HG02938 (cell line): Measurements from ENCODE around the gene SLC12A7.
"Not testable (repeated sequence)": the region's sequence is repeated elsewhere in the genome, so short reads cannot be mapped to it uniquely, and the experiment has no call there.

Experiments
- ATAC-seq: cut with Tn5 transposase; IDR thresholded peaks from one replicate; pipeline ENCODE4 v1.9.1; 2021; ENCODE audit warnings: mild to moderate bottlenecking, moderate library complexity; ENCODE audit not compliant: unreplicated experiment

SLC12A7 gene

GRCh38 chr5:1065891-1066650 lies 45.8 kb downstream of the SLC12A7 start:
- no peak for ATAC-seq

- ATAC-seq, result no peak
These were observed 46.6 kb downstream of the SLC12A7 start for GRCh38 chr5:1065143-1065750.

GRCh38 chr5:1064383-1065142 lies 47.3 kb downstream of the SLC12A7 start:
- no peak for ATAC-seq

- no peak for ATAC-seq
These were observed 48.0 kb downstream of the SLC12A7 start for GRCh38 chr5:1063661-1064382.

- no peak for ATAC-seq
These were observed 48.9 kb downstream of the SLC12A7 start for GRCh38 chr5:1062761-1063568.

GRCh38 chr5:1061916-1062315 lies 49.9 kb downstream of the SLC12A7 start:
- ATAC-seq, result no peak

DNA sequence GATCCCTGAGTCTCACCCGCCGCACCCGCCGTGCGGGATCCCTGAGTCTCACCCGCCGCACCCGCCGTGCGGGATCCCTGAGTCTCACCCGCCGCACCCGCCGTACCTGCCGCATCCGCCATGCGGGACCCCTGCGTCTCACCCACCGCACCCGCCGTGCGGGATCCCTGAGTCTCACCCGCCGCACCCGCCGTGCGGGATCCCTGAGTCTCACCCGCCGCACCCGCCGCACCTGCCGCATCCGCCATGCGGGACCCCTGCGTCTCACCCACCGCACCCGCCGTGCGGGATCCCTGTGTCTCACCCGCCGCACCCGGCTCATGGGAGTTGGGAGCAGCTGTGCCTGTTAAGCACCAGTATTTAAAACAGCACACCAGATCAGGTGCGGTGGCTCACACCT lies 50.6 kb downstream of the SLC12A7 start:
- ATAC-seq, result not testable (repeated sequence)

DNA sequence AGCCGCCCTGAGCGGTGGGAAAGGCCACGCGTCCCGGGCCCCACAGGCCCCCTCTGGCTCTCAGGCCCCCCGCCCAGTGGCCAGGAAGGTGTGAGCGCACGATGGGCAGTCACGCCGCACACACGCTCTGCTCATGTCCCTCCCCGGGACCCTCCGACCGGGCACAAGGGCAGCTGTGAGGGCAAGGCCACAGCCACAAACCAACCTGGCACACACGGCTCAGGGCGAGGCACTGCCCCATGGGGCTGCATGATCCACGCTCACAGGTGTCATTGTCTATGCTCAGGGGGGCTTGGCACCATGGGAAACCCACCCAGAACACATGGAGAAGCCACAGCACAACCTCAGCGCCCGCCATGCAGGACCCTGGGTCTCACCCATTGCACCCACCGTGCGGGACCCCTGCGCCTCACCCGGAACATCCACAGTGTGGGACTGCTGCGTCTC lies 51.3 kb downstream of the SLC12A7 start:
- no peak for ATAC-seq

DNA sequence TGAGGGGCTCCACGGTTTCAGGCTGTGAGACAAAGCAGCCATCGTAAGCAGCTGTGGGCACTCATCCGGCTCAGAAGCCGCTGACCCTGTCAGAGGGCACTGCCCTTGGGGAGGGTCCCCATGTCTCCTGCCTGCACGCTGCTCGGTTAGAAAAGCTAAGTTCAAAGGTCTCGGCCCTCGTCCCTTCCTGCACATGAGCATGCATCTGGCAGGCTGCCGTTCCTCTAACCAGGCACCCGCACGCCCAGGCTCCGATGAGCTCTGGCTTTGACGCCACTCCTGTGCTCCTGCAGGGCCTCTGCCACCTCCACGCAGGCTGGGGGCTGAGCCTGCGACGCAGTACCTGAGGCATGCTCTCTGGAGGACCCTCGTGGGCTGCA lies 52.0 kb downstream of the SLC12A7 start:
- ATAC-seq, result no peak

DNA sequence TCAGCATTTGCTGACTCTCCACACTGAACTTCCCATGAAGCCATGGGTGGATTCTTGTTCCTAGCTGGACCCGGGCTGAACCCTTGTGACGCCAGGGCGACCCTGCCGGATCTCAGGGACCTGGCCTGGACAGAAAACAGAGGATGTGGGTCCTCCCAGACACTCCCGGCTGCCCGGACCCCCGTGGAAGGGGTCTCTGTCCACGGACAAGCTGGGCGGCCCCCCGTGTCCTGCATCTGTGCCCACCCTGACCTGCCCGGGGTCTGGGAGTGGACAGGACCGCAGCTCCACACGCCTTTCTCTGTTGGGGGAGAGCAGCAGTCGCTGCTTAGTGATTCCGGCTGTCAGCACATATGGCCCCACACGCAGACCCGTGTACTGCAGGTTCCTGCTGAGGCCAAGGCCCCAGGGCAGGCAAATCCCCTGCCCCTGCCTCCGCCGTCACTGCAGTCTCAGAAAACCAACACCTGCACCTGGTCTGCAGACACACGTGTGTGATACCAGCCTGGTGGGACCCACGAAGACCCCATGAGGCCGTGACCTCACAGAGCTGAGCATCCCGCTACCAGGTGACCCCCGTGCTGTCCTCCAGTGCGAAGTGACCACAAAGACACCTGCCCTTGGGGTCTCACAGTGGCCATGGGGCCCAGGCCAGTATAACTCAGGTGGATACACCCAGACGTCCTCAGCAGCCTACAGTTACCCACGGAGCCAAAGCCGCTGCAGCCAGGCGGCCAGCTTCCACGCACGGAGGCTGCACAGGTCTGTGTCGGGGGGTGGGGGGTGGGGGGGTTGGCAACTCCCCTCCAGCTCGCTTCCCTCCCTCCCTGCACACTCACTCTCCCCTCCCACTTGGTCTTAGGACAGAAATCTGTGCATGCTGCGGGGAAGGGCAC lies 52.6 kb downstream of the SLC12A7 start:
- no peak for ATAC-seq

DNA sequence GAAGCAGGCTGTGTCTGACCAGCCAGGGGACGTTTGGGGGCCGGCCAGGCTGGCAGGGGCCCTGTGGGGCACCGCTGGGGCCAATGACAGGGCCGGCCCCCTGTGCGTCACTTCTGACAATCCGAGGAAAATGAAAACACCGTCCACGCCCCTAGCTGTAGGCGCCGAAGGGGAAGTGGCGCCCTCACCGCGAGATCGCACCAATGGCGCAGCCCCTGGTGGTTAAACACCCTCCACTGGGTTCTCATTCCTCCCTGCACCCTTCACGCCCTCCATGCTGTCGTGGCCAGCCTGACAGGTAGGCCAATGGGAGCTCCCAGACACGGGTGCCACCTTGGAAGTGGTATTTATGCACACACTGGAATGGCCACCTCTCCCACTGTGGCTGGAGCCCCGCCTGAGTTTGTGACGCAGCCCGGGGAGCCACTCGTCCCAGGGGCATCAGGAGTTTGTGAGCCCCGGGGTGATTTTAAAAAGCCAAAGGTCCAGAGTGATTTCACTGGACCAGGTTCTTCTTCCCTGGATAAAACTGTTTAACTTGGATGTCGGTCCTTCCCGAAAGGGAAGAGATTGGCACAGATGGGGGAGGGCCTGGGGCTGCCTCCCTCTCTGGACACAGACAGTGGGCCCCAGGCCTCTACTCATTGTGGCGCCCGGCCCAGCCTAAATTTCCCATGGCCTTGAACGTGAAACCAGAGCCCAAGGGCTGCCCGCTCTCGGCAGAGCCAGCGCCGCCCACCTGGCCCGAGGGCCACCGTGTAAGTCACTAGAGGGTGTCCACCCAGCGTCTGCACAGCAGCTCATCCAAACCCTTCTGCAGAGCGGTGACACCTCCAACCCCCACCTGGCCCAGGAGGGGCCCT lies 53.5 kb downstream of the SLC12A7 start:
- no peak for ATAC-seq

DNA sequence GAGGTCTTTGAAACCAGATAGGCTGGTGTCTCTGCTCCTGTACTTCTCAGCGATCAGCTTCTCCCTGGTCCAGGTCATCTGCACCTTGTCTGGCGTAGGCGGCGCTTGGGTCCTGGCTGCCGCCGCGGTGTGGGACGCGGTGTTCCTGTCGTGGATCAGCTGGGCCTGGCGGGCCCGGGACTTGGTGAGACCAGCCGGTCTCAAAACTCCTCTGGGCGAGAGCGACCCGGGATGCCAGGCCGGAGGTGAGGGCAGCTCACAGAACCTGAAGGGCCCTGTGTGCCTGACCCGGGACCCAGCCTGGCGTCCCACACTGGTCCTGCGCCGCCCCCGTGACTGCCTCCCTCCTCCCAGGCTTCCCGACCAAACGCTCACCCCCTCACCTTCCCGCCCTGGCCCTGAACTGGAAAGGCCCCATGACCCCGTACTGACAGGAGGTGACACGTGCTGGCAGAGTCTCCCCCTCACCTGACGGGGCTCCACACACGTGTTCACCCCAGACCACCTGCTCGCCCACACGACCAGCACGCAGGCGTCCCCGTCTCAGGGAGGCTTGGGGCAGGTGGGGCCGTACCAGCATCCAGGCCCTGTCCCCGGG lies 54.3 kb downstream of the SLC12A7 start:
- ATAC-seq, result no peak

DNA sequence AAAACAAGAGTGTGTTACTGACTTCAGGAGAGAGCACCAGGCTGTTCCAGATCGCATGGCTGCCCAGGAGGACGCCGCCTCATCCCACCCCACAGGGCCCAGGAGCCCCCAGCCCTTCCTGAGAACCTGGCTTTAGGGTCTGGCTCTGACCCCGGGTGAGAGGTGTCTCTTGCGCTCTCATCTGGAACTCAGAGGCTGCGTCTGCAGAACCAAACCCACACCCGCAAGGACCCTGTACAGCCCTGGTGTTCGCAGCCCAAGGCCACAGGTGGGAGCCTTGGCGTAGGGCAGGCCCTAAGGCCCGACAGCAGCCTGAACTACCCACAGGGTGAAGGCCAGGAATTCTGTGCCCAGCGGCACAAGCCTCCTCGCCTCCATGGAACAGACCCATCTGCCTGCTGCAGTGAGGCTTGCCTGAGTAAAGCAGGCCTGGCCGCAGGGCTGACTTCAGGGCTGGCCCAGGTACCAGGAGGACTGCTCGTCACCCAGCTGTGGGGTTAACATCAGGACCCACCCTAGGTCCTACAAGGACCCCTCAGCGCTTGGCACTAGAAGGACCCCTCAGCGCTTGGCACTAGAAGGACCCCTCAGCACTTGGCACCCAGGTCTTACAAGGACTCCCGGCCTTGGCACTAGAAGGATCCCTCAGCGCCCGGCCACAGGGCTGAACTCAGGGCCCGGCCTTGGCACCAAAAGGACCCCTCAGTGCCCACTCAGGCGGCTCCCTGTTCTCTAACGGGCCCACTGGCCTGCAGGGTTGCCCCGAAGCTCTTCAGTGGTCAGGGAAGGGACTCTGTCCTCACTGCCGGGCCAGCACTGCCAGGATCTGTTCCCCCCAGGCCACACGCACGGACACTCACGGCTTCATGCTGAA lies 55.0 kb downstream of the SLC12A7 start:
- no peak for ATAC-seq

- ATAC-seq, result no peak
These were observed 55.8 kb downstream of the SLC12A7 start for GRCh38 chr5:1055896-1056610.

DNA sequence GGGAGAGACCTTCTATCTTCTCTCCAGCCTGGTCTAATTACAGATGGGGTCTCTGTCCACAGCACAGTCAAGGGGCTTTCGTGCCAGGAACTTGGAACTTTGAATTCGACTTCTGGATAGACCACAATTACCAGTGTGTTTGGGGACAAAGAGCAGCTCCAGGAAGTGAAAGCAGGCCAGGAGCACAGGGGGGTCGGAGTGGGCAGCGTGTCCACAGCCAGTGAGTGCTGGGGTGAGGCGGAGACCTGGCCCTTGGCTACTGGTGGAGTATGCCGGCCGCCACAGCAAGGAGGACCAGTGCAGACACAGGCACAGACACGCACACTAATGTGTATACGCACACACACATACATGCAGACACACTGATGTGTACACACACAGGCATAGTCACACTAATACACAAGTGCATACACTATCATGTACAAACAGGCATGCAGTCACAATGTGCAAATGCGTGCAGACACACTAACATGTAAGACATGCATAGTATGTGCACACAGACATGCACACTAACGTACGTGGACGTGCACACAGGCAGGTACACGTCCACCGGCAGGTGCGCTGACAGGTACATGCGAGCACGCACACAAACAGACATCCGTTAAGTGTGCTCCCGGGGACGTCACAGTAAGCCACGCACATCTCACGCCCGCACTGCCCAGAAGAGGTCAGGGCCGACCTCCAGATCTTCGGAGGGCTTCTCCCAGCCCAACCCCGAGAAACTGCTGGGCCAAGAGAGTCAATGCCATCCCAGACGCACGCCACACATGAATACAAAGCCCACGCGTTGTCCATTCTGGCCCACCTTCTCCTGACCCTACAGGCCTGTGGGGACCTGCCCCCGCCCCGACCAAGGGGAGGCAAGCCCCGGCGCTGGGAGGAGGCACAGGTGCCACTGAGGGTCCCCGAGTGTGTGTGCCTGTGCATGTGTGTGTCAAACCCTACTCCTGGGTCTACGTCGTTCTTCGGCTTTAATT lies 56.8 kb downstream of the SLC12A7 start:
- ATAC-seq, result no peak
